ENCODE data around the gene SCNN1A. TPM values are rescaled to one million over a fixed set of nuclear protein-coding genes. Genes with fewer than 3 reads are reported as not detected.

SCNN1A gene
- total RNA-seq (100 to 1,000 TPM in 1 of 7 donors, 10 to 100 TPM in 4, 1 to 10 TPM in 2; 3.3 to 141 (median 17.0) TPM), polyA plus RNA-seq (1 to 10 TPM; 1.2 to 1.6 TPM)
- long read RNA-seq, donor 1, partial matches to known transcripts = 1 of 3 reads
- long read RNA-seq, donor 1, other reads (novel, unspliced or antisense) = 2 of 3 reads
- long read RNA-seq, donor 2, partial matches to known transcripts = 0 of 8 reads
- long read RNA-seq, donor 2, other reads (novel, unspliced or antisense) = 7 of 8 reads
- long read RNA-seq, donor 3, transcript SCNN1A-203 (12 exons, 3,481 nt) = major isoform, 7 of 30 reads
- long read RNA-seq, donor 3, partial matches to known transcripts = 7 of 30 reads
- long read RNA-seq, donor 3, other reads (novel, unspliced or antisense) = 12 of 30 reads

GRCh38 chr12:6375269-6376078 is at the start of gene SCNN1A:
TSS of gene SCNN1A (minus strand) at chr12:6375563. CDS start at chr12:6374783, 780 bp downstream.
- H3K4me1 ChIP-seq (ENCODE audit: insufficient read depth) = peaks cover 17% of the 10 kb centered on the region

DNA sequence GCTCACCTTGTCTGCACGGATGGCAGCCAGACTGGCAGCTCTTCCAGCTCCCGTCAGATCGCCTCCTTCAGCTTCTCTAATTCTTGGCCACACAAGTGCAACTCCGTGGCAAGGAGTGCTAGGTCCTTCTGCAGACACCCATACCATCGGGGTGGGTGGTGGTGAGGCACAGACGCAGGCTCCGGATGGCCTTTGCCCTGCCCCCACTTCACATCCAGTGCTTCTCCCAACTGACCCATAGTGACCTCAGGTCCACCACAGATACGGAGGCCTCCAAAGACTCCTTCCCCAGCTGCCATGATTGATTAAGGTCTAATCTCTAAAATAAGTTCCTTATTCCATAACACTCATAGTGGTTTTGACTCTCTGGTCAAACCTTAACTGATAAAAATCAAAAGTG is 49.5 kb upstream of the SCNN1A start:
- Histone ChIP-seq H3K27ac (no peak overlapping the region), H3K4me1 (ENCODE audit: insufficient read depth) (peaks cover 1% of the 10 kb centered on the region), H3K4me3 (no peak overlapping the region), H3K27me3 (no peaks in the 10 kb centered on the region), H3K36me3 (no peaks in the 10 kb centered on the region), H3K9me3 (no peaks in the 10 kb centered on the region)
- no peak for DNase-seq
- WGBS, 3 donors = 84 to 86% (median 86%) methylated on average over 8 of the region's 8 CpGs
- TF ChIP-seq POLR2A (IDR thresholded peaks at IDR 0.05) (no peak), EP300 (IDR thresholded peaks at IDR 0.05) (no peak)
- TF ChIP-seq, protein P1, sequence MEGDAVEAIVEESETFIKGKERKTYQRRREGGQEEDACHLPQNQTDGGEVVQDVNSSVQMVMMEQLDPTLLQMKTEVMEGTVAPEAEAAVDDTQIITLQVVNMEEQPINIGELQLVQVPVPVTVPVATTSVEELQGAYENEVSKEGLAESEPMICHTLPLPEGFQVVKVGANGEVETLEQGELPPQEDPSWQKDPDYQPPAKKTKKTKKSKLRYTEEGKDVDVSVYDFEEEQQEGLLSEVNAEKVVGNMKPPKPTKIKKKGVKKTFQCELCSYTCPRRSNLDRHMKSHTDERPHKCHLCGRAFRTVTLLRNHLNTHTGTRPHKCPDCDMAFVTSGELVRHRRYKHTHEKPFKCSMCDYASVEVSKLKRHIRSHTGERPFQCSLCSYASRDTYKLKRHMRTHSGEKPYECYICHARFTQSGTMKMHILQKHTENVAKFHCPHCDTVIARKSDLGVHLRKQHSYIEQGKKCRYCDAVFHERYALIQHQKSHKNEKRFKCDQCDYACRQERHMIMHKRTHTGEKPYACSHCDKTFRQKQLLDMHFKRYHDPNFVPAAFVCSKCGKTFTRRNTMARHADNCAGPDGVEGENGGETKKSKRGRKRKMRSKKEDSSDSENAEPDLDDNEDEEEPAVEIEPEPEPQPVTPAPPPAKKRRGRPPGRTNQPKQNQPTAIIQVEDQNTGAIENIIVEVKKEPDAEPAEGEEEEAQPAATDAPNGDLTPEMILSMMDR (IDR thresholded peaks at IDR 0.05) = no peak
- intact Hi-C loops (cut with DNase I) = loop anchor here (5.0 kb wide), 4 partner anchors 37 to 112 kb away; partner anchors contain the start of gene GAPDH (in 1 of the 4)

More at GRCh38 chr12:6375269-6376078, at the start of gene SCNN1A:
- no peak within 1 kb of the TSS for H3K4me3 ChIP-seq
- H3K27me3 ChIP-seq = no peaks in the 10 kb centered on the region
- 66 to 70% (median 70%) methylated on average over 15 of the region's 15 CpGs for WGBS, 3 donors
- no peaks in the 10 kb centered on the region for H3K36me3 ChIP-seq
- no peaks in the 10 kb centered on the region for H3K9me3 ChIP-seq
- intact Hi-C loops (cut with DNase I) = loop anchor here in 2 of 4 donors (5.0 kb wide), 2 partner anchors 38 to 48 kb away; no protein-coding TSS in a partner anchor
- TF ChIP-seq, protein P1 (IDR thresholded peaks at IDR 0.05) = no peak
- no peak for TF ChIP-seq POLR2A (IDR thresholded peaks at IDR 0.05)
- no peak for TF ChIP-seq EP300 (IDR thresholded peaks at IDR 0.05)
- peak in 4 of 5 donors; percentile 29 to 60 (median 56) for DNase-seq
- H3K27ac ChIP-seq = peak within 1 kb of the TSS; percentile 57 to 70

DNA sequence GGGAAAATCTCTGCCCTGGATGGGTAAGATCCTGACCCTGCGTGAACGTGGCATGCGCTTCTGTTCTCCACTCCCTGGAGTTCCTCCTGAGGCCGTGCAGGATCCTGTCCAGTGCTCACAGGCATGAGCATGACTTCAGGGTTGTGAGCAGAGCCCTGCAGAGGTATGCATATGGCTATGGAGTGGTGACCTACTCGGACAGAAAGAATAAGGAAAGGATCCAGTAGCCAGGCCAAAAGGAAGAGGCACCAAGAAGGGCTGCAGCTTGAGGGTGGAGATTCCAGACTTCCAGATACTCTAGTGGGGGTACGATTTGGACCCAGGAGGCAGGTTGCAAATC is 48.6 kb upstream of the SCNN1A start:
- no peak overlapping the region for H3K27ac ChIP-seq
- intact Hi-C loops (cut with DNase I) = loop anchor here (5.0 kb wide), 4 partner anchors 38 to 113 kb away; partner anchors contain the start of gene GAPDH (in 1 of the 4)

More for the DNA sequence above, 48.6 kb upstream of the SCNN1A start:
- Histone ChIP-seq H3K9me3 (no peaks in the 10 kb centered on the region), H3K27me3 (no peaks in the 10 kb centered on the region), H3K36me3 (no peaks in the 10 kb centered on the region), H3K4me3 (no peak overlapping the region), H3K4me1 (ENCODE audit: insufficient read depth) (peaks cover 3% of the 10 kb centered on the region)
- 48 to 56% (median 49%) methylated on average over 6 of the region's 6 CpGs for WGBS, 3 donors
- TF ChIP-seq POLR2A (IDR thresholded peaks at IDR 0.05) (no peak), EP300 (IDR thresholded peaks at IDR 0.05) (no peak)
- TF ChIP-seq, protein P1 (IDR thresholded peaks at IDR 0.05) = no peak
- no peak for DNase-seq

All from ovary (tissue), 10 donors.